GM12874 (cell line): ENCODE results near the gene HMGN3.

Experiments
- TF ChIP-seq, protein P1 (sequence below): IDR thresholded peaks from 2 replicates; pipeline ENCODE4 v1.5.1; 2011; ENCODE audit warnings: low read depth, mild to moderate bottlenecking, control low read depth, low read length, moderate library complexity; ENCODE audit not compliant: insufficient read depth

Gene HMGN3

GRCh38 chr6:79234150-79235022 is at the start of gene HMGN3:
TSS of gene HMGN3 (minus strand) at chr6:79234682.
- TF ChIP-seq, protein P1, sequence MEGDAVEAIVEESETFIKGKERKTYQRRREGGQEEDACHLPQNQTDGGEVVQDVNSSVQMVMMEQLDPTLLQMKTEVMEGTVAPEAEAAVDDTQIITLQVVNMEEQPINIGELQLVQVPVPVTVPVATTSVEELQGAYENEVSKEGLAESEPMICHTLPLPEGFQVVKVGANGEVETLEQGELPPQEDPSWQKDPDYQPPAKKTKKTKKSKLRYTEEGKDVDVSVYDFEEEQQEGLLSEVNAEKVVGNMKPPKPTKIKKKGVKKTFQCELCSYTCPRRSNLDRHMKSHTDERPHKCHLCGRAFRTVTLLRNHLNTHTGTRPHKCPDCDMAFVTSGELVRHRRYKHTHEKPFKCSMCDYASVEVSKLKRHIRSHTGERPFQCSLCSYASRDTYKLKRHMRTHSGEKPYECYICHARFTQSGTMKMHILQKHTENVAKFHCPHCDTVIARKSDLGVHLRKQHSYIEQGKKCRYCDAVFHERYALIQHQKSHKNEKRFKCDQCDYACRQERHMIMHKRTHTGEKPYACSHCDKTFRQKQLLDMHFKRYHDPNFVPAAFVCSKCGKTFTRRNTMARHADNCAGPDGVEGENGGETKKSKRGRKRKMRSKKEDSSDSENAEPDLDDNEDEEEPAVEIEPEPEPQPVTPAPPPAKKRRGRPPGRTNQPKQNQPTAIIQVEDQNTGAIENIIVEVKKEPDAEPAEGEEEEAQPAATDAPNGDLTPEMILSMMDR, result no peak

DNA sequence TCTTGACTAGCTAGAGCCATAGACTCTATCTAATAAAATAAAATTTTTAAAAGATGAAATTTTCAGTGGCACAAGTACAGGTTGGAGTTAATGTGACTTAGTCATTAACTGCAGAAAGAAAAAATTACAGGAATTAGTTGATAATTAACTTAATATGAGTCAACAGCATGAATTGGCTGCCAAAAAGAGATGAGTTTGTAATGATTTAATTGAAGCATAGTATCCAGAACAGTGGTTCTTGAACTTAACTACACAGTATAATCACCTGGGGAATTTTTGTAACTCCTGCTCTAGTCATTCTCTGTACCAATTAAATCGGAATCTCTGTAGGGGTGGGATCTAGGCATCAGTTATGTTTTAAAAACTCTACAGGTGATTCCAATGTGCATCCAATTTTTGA is 46.3 kb upstream of the HMGN3 start:
- TF ChIP-seq, protein P1, result no peak

- TF ChIP-seq, protein P1, result no peak
These were observed 42.6 kb upstream of the HMGN3 start for GRCh38 chr6:79277109-79277508.

DNA sequence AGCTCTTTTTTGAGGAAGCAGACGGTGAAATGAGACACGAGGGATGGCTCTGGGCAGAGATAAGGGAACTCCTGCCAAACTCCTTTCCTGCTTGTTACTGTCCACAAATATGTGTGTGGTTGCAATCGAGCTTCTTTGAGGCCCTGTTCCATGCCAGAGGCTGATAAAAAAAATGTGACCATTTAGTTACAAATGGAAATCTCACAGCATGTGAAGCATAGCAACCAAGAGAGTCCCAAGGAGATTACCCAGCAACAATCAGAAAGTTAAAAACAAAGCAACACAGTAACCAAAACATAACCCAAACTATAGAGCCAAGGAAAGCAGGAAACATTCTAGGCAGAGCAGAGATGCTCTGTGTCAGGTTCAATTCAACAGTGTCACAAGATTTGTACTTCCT is 35.4 kb upstream of the HMGN3 start:
- TF ChIP-seq, protein P1, result no peak

- TF ChIP-seq, protein P1, result no peak
These were observed 32.6 kb upstream of the HMGN3 start for GRCh38 chr6:79267128-79267527.

GRCh38 chr6:79266051-79266450 is 31.6 kb upstream of the HMGN3 start:
- TF ChIP-seq, protein P1, result no peak

GRCh38 chr6:79263359-79263758 is 28.9 kb upstream of the HMGN3 start:
- TF ChIP-seq, protein P1, result no peak
